Smooth muscle cell (in vitro differentiated cells): ENCODE measurements around the gene FCRLA. TPM values are rescaled to one million over a fixed set of nuclear protein-coding genes. Genes with fewer than 3 reads are reported as not detected.
"Not testable (repeated sequence)": the region's sequence is repeated elsewhere in the genome, so short reads cannot be mapped to it uniquely, and the experiment has no call there.

ENCODE experiments used
- DNase-seq: peaks from one replicate; lab custom pipeline; 2025; ENCODE audit not compliant: unreplicated experiment; lab: John Stamatoyannopoulos, UW
- H2AFZ ChIP-seq: fragments of 200-600 bp; sonication (generic); 2 replicates; pipeline ENCODE4 v1.6.0; 2016; ENCODE audit warnings: antibody characterized with exemption, low read depth, mild to moderate bottlenecking
- H3F3A ChIP-seq: fragments of 200-600 bp; sonication (generic); 2 replicates; pipeline ENCODE4 v1.6.0; 2017; ENCODE audit warnings: antibody characterized with exemption, low read depth
- H3K27ac ChIP-seq: fragments of 200-600 bp; sonication (generic); 2 replicates; pipeline ENCODE4 v1.5.1; 2016; ENCODE audit warnings: low read depth, mild to moderate bottlenecking
- H3K27me3 ChIP-seq: fragments of 200-600 bp; sonication (generic); 2 replicates; pipeline ENCODE4 v1.6.1; 2016; ENCODE audit warnings: low read depth, mild to moderate bottlenecking
- H3K36me3 ChIP-seq: fragments of 200-600 bp; sonication (generic); 2 replicates; pipeline ENCODE4 v1.5.1; 2016; ENCODE audit warnings: low read depth
- H3K4me1 ChIP-seq: fragments of 200-600 bp; sonication (generic); 2 replicates; pipeline ENCODE4 v1.5.1; 2016; ENCODE audit warnings: low read depth
- H3K4me2 ChIP-seq: fragments of 200-600 bp; sonication (generic); 2 replicates; pipeline ENCODE4 v1.6.0; 2016; ENCODE audit warnings: mild to moderate bottlenecking
- H3K4me3 ChIP-seq: fragments of 200-600 bp; sonication (generic); 2 replicates; pipeline ENCODE4 v1.5.1; 2016; ENCODE audit warnings: mild to moderate bottlenecking
- H3K79me2 ChIP-seq: fragments of 200-600 bp; sonication (generic); 2 replicates; pipeline ENCODE4 v1.6.0; 2016; ENCODE audit warnings: low read depth, mild to moderate bottlenecking
- H3K9ac ChIP-seq: fragments of 200-600 bp; sonication (generic); 2 replicates; pipeline ENCODE4 v1.6.0; 2016; ENCODE audit warnings: low read depth
- H3K9me3 ChIP-seq: fragments of 200-600 bp; sonication (generic); replicated peaks from 2 replicates; pipeline ENCODE4 v1.5.1; 2016; ENCODE audit warnings: low read depth
- H4K20me1 ChIP-seq: fragments of 200-600 bp; sonication (generic); 2 replicates; pipeline ENCODE4 v1.6.0; 2016; ENCODE audit warnings: low read depth
- WGBS: methylation state at CpG from one replicate; pipeline ENCODE4 v1.1.7; 2016; ENCODE audit warnings: low lambda C conversion rate; 5-methylcytosine and 5-hydroxymethylcytosine counted together
- polyA plus RNA-seq: library from polyadenylated mRNA; unstranded; fragments of >200 nt; fragmentation: Nextera tagmentation; extraction: Ambion mirVana; gene quantifications from 2 replicates; pipeline ENCODE4 v1.2.1, GENCODE V29; 2016
- total RNA-seq: library from RNA; depleted of rRNA; stranded (reverse); fragments of >200 nt; gene quantifications from 2 replicates; pipeline ENCODE4 v1.2.3, GENCODE V29; 2014
- TF ChIP-seq, protein P1 (sequence below): fragments of 200-600 bp; sonication (generic); IDR thresholded peaks from 2 replicates; pipeline ENCODE4 v1.5.1; 2017; ENCODE audit warnings: borderline replicate concordance, mild to moderate bottlenecking, antibody characterized with exemption; ENCODE audit not compliant: insufficient read depth, poor library complexity, severe bottlenecking

FCRLA gene
- total and polyA plus RNA-seq, 2 experiments from 2014 or later: not detected

GRCh38 chr1:161723459-161724141 lies 16.6 kb downstream of the FCRLA start:
- DNase-seq: no peak

GRCh38 chr1:161725258-161725907 lies 18.4 kb downstream of the FCRLA start:
- H2AFZ ChIP-seq: peak overlapping the region; percentile 58

More at GRCh38 chr1:161723459-161724141, 16.6 kb downstream of the FCRLA start:
- H3K4me3 ChIP-seq: no peak overlapping the region
- TF ChIP-seq, protein P1, sequence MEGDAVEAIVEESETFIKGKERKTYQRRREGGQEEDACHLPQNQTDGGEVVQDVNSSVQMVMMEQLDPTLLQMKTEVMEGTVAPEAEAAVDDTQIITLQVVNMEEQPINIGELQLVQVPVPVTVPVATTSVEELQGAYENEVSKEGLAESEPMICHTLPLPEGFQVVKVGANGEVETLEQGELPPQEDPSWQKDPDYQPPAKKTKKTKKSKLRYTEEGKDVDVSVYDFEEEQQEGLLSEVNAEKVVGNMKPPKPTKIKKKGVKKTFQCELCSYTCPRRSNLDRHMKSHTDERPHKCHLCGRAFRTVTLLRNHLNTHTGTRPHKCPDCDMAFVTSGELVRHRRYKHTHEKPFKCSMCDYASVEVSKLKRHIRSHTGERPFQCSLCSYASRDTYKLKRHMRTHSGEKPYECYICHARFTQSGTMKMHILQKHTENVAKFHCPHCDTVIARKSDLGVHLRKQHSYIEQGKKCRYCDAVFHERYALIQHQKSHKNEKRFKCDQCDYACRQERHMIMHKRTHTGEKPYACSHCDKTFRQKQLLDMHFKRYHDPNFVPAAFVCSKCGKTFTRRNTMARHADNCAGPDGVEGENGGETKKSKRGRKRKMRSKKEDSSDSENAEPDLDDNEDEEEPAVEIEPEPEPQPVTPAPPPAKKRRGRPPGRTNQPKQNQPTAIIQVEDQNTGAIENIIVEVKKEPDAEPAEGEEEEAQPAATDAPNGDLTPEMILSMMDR: no peak
- H3K79me2 ChIP-seq: no peaks in the 10 kb centered on the region
- no peak overlapping the region for H2AFZ ChIP-seq
- H4K20me1 ChIP-seq: no peaks in the 10 kb centered on the region
- no peaks in the 10 kb centered on the region for H3F3A ChIP-seq
- no peaks in the 10 kb centered on the region for H3K4me1 ChIP-seq
- 90% methylated on average over 8 of the region's 8 CpGs for WGBS
- no peaks in the 10 kb centered on the region for H3K27me3 ChIP-seq
- H3K9ac ChIP-seq: no peak overlapping the region
- no peaks in the 10 kb centered on the region for H3K9me3 ChIP-seq
- no peak overlapping the region for H3K4me2 ChIP-seq
- H3K27ac ChIP-seq: no peak overlapping the region
- H3K36me3 ChIP-seq: no peaks in the 10 kb centered on the region

GRCh38 chr1:161725908-161726472 lies 19.0 kb downstream of the FCRLA start:
- H3K4me2 ChIP-seq: peak overlapping the region; percentile 94
- H3K27ac ChIP-seq: no peak overlapping the region
- no peak overlapping the region for H3K9ac ChIP-seq
- whole genome bisulfite sequencing: 2% methylated on average over 31 of the region's 34 CpGs
- H4K20me1 ChIP-seq: no peaks in the 10 kb centered on the region
- H3K27me3 ChIP-seq: no peaks in the 10 kb centered on the region
- H3K4me1 ChIP-seq: no peaks in the 10 kb centered on the region
- no peaks in the 10 kb centered on the region for H3K9me3 ChIP-seq
- DNase-seq: peak; percentile 62
- H3K36me3 ChIP-seq: no peaks in the 10 kb centered on the region
- H3K79me2 ChIP-seq: no peaks in the 10 kb centered on the region
- no peaks in the 10 kb centered on the region for H3F3A ChIP-seq
- peak overlapping the region; percentile 58 for H2AFZ ChIP-seq
- TF ChIP-seq, protein P1: peak; percentile 48
- peak overlapping the region; percentile 77 for H3K4me3 ChIP-seq

More at GRCh38 chr1:161725258-161725907, 18.4 kb downstream of the FCRLA start:
- 49% methylated on average over 21 of the region's 22 CpGs for WGBS
- H3K9me3 ChIP-seq, H3K36me3 ChIP-seq, H3F3A ChIP-seq, H4K20me1 ChIP-seq, H3K4me1 ChIP-seq, H3K79me2 ChIP-seq, DNase-seq, H3K27me3 ChIP-seq, H3K27ac ChIP-seq, H3K9ac ChIP-seq: not testable (repeated sequence)
- Histone ChIP-seq H3K4me2 (peak overlapping the region; percentile 94), H3K4me3 (peak overlapping the region; percentile 77)

GRCh38 chr1:161726473-161727255 lies 19.6 kb downstream of the FCRLA start:
- Histone ChIP-seq H3K9ac (no peak overlapping the region), H3K36me3 (no peaks in the 10 kb centered on the region), H2AFZ (peak overlapping the region; percentile 58), H3K79me2 (no peaks in the 10 kb centered on the region), H3K4me2 (peak overlapping the region; percentile 94), H3K4me3 (peak overlapping the region; percentile 77), H3F3A (peaks cover 4% of the 10 kb centered on the region), H4K20me1 (no peaks in the 10 kb centered on the region), H3K27ac (no peak overlapping the region), H3K4me1 (no peaks in the 10 kb centered on the region), H3K9me3 (no peaks in the 10 kb centered on the region), H3K27me3 (no peaks in the 10 kb centered on the region)
- peak; percentile 69 for DNase-seq
- TF ChIP-seq, protein P1: no peak
- under 1% methylated on average over 54 of the region's 83 CpGs for WGBS
